Umbilical cord (tissue), 2 donors: ENCODE measurements around the gene PCSK1. TPM values are rescaled to one million over a fixed set of nuclear protein-coding genes. Genes with fewer than 3 reads are reported as not detected.
A peak's percentile ranks its signal among the peaks of the same experiment; 100 is the strongest.
"Not testable (repeated sequence)": the region's sequence is repeated elsewhere in the genome, so short reads cannot be mapped to it uniquely, and the experiment has no call there.

ENCODE experiments used
- DNase-seq: peaks from one replicate; pipeline ENCODE4 v3.0.0-alpha.2; 2015; ENCODE audit warnings: low spot score
- total RNA-seq: library from RNA; depleted of rRNA; stranded (reverse); fragments of >200 nt; gene quantifications from one replicate; pipeline ENCODE4 v1.2.3, GENCODE V29; 2014; ENCODE audit warnings: low replicate concordance; ENCODE audit not compliant: insufficient read depth

PCSK1 gene
- total RNA-seq, 1 donor from 2014 or later = 0.96 TPM

- no peak for DNase-seq
These were observed 60.2 kb downstream of the PCSK1 start for GRCh38 chr5:96372726-96373380.

- DNase-seq = no peak
These were observed 62.1 kb downstream of the PCSK1 start for GRCh38 chr5:96370976-96371375.

GRCh38 chr5:96367337-96367736, 65.7 kb downstream of the PCSK1 start:
- DNase-seq = not testable (repeated sequence)

DNA sequence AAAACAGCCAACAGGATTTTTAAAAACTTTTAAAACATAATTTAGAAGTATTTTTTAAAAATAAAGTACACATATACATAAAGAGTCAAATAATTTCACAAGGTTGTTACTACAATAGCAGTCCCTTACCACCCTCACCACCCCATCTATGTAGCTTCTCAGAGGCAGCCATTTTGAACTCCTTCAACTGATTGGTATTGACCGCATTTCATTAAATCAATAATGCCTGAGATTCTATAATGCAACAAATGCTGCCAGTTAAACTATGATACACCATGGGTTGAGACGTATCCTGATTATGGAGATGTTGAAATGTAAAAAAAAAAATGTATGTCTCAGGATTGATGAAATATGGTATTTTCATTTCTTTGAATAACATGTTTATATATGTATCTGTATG, 78.8 kb downstream of the PCSK1 start:
- DNase-seq = no peak

DNA sequence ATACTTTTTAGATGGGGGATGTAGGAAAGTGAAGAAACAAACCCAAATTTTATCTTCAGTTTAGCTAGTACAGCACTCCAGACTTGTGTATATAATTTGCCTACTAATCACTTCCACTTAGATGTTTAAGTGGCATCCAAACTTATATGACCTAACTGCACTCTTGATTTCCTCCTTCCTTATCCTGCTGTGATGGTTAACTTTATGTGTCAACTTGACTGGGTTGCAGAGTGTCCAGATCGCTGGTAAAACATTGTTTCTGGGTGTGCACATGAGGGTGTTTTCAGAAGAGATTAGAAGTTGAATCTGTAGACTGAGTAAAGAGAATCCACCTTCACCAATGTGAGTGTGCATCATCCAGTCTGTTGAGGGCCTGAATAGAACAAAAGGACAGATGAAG, 79.8 kb downstream of the PCSK1 start:
- DNase-seq = no peak

DNA sequence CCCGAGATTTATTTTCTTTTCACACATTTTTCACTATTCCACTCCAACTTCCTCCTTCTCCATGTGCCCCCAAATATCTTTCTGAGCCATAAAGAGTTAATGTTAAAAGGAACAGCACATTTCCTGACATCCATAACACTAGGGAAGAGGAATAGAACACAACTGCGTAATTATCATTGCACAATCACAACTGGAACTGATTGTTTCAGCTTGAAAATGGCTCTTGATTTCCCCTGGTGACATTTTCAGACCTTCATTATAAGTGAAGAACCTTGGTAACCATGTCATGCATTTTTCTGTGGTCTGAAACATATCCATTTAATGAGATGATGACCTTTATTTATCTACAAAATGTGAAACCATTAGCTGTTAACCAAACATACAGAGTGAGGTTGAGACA, 82.4 kb downstream of the PCSK1 start:
- no peak for DNase-seq

GRCh38 chr5:96348536-96348935, 84.5 kb downstream of the PCSK1 start:
- DNase-seq = no peak

DNA sequence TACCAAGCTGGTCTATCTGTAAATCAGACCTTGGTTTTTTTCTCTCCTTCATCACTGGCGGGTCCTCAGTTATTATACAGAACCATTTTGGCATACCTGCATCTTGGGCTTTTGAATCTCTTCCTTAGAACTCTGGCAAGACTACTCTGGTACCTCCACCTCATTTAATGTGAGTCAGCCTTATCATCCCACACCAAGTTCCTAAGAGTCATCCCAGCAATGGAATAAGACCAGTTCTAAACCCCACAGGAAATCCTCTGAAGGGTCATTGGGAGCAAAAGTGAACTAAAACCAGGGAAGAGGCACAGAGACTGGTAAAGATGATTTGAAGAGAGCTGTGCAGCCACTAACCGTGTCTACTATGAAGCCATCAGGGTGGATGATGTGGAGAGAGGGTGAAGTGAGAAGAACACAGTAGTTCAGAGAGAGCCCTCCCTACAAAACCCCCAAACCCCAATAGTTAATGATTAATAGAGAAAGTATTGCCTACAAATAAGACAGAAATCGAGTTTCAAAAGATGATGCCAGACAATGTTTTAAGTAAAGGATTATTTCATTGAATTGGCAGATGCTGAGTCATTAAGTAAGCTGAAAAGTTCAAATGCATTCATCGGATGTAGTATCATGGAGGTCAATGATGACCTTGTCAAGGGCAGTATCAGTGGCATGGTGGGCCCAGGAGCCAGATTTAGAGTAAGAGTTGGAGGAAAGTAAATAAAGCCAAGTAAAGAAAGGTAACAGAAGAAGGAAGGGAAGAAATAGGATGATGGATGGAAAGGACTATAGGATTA, 85.4 kb downstream of the PCSK1 start:
- DNase-seq = no peak

DNA sequence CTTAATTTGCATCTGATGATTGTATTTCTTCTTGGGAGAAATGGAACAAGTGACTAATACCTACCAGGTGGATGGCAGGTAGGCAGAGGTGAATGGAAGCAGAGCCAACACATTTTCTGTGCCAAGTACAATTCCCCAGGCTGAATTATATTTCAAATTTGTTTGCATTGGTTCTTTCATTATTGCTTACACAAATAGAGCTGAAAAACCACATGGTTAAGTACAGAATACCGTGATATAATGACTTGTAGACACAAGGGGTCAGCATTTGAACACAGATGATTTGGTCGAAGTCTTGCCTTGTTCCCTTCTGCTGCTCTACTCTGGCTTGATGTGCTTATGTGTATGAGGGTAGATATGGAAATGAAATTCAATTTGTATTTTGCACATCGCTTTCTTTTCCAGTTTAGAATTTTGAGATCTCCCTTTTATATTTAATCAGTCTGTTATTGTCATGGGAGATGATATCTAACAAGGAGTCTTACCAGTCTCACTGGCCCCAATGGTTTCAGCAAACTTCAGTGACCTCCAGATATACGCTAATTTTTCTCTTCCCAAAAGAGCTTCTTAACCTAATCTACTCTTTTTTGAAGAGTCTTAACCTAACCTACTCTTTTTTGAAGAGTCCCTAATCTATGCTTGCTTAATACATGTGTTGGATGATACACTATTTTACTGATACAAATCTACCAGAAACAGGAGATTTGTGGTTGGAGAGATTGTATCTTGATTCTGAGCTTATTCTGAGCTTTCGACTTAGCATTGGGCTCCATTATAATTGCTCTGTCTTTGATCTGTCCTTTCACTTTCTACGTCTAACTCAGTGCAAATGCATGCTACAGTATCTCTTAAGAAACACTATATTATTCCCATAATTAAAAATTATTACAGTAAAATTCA, 88.1 kb downstream of the PCSK1 start:
- DNase-seq = peak; percentile 77

DNA sequence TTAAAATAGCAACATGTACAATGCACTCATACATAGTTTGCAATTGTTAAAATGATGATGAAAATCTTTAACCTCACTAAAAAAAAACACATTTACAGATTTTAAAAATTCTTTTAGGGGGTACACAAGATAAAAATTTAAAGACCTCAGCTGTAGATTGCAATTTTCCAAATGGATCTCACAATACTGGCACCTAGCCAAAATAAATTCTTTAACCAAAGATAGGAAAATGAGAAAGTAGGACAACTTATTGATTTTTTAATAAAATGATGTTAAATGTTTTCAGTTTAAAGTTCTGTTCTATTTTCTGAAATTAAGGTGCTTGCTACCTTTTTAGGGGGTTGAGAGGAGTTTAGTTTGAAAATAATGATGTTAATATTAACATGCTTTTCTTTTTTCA, 90.0 kb downstream of the PCSK1 start:
- DNase-seq = no peak

GRCh38 chr5:96342581-96342980, 90.5 kb downstream of the PCSK1 start:
- DNase-seq = no peak

Other genes starting within 250 kb of the PCSK1 start
- gene CAST, start 229.1 kb upstream of the PCSK1 start, total RNA-seq = 158 TPM